Ovary (tissue), 3 donors: Measurements from ENCODE around the gene ZNF568.

ENCODE experiments used
- CTCF ChIP-seq, 3 donors: fragments of 450-650 bp in 2 of 3; fragments of 200-600 bp in 1 of 3; IDR thresholded peaks; one replicate each; pipeline versions ENCODE4 v1.5.1 to v1.8.0; 2016 to 2022; ENCODE audit warnings: antibody characterized with exemption in 3 of 3, mild to moderate bottlenecking in 1 of 3
- EP300 ChIP-seq: sonication (generic); formaldehyde crosslinking; IDR thresholded peaks from one replicate; pipeline ENCODE4 v1.6.1; 2017; ENCODE audit warnings: antibody characterized with exemption
- POLR2A ChIP-seq: fragments of 450-650 bp; IDR thresholded peaks from one replicate; pipeline ENCODE4 v1.6.1; 2017; ENCODE audit warnings: antibody characterized with exemption, mild to moderate bottlenecking, moderate library complexity
- donor health status: DM: no; HTN: no; CAD: no.

- TF ChIP-seq CTCF (IDR thresholded peaks at IDR 0.05) (no peak), EP300 (no peak), POLR2A (no peak)
Measured at GRCh38 chr19:37012093-37012745, 96.1 kb downstream of the ZNF568 start.
